Ovary (tissue), 3 donors: ENCODE results near the gene ARFIP1.

ENCODE experiments used
- CTCF ChIP-seq, 3 donors: fragments of 450-650 bp in 2 of 3; fragments of 200-600 bp in 1 of 3; IDR thresholded peaks; one replicate each; pipeline versions ENCODE4 v1.5.1 to v1.8.0; 2016 to 2022; ENCODE audit warnings: antibody characterized with exemption in 3 of 3, mild to moderate bottlenecking in 1 of 3
- POLR2A ChIP-seq: fragments of 450-650 bp; IDR thresholded peaks from one replicate; pipeline ENCODE4 v1.6.1; 2017; ENCODE audit warnings: antibody characterized with exemption, mild to moderate bottlenecking, moderate library complexity
- donor health status: DM: no; HTN: no; CAD: no.

DNA sequence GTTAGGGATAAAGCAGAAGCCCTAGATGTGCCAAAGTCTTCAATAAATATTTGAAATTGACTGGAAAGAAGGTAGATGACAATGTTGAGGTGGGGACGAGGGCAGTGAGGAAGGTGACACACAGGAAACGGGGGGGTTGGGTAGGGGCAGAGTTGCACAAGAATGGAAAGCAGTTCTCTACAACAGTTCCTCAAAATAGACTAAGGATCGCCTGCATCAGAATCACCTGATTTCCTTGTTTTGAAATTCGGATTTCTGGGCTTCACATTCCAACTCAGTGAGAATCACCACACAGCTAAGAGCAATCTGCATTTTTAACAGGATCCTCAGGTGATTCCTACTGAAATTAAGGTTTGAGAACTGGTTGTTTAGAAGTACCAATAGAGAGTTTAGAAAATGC lies 70.6 kb downstream of the ARFIP1 start:
- TF ChIP-seq POLR2A = no peak
- TF ChIP-seq CTCF (IDR thresholded peaks at IDR 0.05) = no peak
